Stomach (tissue), 4 donors: ENCODE results near the gene GBE1.

Experiments
- CTCF ChIP-seq, 7 experiments: fragments of 450-650 bp in 4 of 7; fragments of 200-600 bp in 3 of 7; sonication (generic) in 3 of 7; IDR thresholded peaks; one replicate each; pipeline ENCODE4 v1.5.1; 2016 to 2019; ENCODE audit warnings: antibody characterized with exemption in 7 of 7, control low read depth in 2 of 7, mild to moderate bottlenecking in 1 of 7
- POLR2A ChIP-seq, 4 donors: fragments of 450-650 bp; IDR thresholded peaks; one replicate each; pipeline ENCODE4 v1.6.1; 2016; ENCODE audit warnings: antibody characterized with exemption in 4 of 4, control low read depth in 2 of 4, mild to moderate bottlenecking in 1 of 4, moderate library complexity in 1 of 4

- TF ChIP-seq CTCF (IDR thresholded peaks at IDR 0.05) (no peak), POLR2A (IDR thresholded peaks at IDR 0.05) (no peak)
These were observed 181.7 kb downstream of the GBE1 start for GRCh38 chr3:81579744-81580143.
